ENCODE data around the gene CIAO3.

Gene CIAO3

DNA sequence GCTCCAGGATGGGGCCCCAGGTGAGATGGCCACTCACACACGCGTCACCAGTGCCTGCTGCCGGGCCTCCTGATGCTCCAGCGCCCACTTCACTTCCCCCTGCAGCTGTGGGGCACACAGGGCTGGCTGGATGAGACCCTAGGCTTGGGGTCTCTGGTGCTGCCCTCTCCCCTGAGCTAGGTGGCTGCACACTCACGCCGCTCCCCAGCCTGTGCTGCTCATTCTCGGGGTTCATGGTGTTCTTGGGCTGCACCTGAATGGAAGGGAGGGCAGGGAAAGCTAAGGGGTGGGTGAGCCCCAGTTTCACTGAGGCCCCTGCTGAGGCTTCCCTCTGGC is 15.8 kb downstream of the CIAO3 start:
- DNase-seq (ENCODE audit: extremely low read depth, insufficient read length) = no peak
- Histone ChIP-seq H3K36me3 (ENCODE audit: control insufficient read depth, insufficient read depth, low read length) (peaks cover 4% of the 10 kb centered on the region), H3K4me3 (replicated peaks; ENCODE audit: low read depth, low read length) (no peak overlapping the region), H3K27me3 (replicated peaks; ENCODE audit: control insufficient read depth, insufficient read depth, low read length) (no peaks in the 10 kb centered on the region)
- TF ChIP-seq, protein P1, sequence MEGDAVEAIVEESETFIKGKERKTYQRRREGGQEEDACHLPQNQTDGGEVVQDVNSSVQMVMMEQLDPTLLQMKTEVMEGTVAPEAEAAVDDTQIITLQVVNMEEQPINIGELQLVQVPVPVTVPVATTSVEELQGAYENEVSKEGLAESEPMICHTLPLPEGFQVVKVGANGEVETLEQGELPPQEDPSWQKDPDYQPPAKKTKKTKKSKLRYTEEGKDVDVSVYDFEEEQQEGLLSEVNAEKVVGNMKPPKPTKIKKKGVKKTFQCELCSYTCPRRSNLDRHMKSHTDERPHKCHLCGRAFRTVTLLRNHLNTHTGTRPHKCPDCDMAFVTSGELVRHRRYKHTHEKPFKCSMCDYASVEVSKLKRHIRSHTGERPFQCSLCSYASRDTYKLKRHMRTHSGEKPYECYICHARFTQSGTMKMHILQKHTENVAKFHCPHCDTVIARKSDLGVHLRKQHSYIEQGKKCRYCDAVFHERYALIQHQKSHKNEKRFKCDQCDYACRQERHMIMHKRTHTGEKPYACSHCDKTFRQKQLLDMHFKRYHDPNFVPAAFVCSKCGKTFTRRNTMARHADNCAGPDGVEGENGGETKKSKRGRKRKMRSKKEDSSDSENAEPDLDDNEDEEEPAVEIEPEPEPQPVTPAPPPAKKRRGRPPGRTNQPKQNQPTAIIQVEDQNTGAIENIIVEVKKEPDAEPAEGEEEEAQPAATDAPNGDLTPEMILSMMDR (IDR thresholded peaks at IDR 0.05; ENCODE audit: insufficient read depth, low read length, poor library complexity, severe bottlenecking) = no peak

DNA sequence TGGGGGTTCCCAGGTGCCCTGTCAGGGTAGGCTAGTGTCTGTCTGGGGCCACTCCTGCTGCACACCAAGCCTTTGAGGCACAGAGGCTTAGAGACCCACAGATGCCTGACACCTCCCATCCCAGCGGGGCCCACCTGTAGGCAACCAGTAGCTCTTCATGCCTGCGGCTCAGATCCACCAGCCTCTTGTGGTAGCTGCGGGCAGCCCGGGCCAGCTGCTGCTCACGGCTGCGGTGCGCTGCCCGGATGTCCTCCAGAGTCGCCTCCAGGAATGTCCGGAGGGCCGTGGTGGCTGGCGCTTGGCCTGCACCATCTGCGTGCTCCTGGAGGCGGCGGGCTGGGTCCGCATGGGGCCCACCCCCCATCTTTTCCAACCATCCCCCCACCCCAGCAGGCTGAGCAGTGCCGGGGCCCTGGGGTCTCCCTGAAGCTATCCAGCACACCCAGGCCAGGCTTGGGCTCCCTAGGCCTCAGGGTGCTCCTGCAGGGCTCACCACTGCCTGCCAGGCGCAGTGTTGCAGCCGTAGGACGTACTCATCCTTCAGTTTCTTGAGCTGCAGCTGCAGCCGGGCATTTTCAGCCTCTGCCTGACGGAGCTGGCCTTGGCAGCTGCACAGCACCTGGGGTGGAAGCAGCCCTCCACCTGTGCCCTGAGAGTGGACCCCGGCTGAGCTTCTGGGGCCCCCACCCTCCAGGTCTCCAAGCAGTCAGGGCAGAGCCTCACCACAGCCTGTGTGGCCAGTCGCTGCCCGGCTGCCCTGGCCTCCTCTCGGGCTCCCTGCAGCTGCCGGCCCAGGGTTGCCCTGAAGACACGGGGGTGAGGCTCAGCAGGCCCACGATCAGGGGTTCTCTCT is 16.4 kb downstream of the CIAO3 start:
- H3K4me3 ChIP-seq (replicated peaks; ENCODE audit: low read depth, low read length) = no peak overlapping the region
- TF ChIP-seq, protein P1 (IDR thresholded peaks at IDR 0.05; ENCODE audit: insufficient read depth, low read length, poor library complexity, severe bottlenecking) = no peak
- H3K27me3 ChIP-seq (replicated peaks; ENCODE audit: control insufficient read depth, insufficient read depth, low read length) = no peaks in the 10 kb centered on the region
- no peak for DNase-seq (ENCODE audit: extremely low read depth, insufficient read length)
- H3K36me3 ChIP-seq (ENCODE audit: control insufficient read depth, insufficient read depth, low read length) = peaks cover 2% of the 10 kb centered on the region; the same call in 1 of the 2 replicates

DNA sequence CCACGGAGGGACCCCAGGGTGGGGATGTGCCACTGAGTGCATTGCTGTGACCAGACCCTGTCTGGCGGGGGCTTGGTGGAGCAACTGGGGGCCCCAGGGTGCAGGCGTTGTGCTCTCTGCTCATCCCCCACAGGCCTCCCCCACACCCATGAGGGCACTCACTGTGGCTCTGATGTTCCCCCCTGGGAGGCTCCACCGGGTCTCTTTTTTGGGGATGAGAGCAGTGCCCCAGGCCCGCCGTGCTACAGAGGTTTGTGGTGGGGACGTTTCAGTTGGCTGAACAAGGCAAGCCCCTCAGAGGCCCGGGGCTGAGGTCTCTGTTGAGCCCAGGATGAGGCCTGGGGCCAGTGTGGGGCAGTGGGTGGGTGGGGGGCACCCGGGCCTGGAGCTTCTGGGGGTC is 17.1 kb downstream of the CIAO3 start:
- Histone ChIP-seq H3K27me3 (replicated peaks; ENCODE audit: control insufficient read depth, insufficient read depth, low read length) (no peaks in the 10 kb centered on the region), H3K36me3 (ENCODE audit: control insufficient read depth, insufficient read depth, low read length) (peaks cover 2% of the 10 kb centered on the region; the same call in 1 of the 2 replicates), H3K4me3 (replicated peaks; ENCODE audit: low read depth, low read length) (no peak overlapping the region)
- TF ChIP-seq, protein P1 (IDR thresholded peaks at IDR 0.05; ENCODE audit: insufficient read depth, low read length, poor library complexity, severe bottlenecking) = no peak
- no peak for DNase-seq (ENCODE audit: extremely low read depth, insufficient read length)

DNA sequence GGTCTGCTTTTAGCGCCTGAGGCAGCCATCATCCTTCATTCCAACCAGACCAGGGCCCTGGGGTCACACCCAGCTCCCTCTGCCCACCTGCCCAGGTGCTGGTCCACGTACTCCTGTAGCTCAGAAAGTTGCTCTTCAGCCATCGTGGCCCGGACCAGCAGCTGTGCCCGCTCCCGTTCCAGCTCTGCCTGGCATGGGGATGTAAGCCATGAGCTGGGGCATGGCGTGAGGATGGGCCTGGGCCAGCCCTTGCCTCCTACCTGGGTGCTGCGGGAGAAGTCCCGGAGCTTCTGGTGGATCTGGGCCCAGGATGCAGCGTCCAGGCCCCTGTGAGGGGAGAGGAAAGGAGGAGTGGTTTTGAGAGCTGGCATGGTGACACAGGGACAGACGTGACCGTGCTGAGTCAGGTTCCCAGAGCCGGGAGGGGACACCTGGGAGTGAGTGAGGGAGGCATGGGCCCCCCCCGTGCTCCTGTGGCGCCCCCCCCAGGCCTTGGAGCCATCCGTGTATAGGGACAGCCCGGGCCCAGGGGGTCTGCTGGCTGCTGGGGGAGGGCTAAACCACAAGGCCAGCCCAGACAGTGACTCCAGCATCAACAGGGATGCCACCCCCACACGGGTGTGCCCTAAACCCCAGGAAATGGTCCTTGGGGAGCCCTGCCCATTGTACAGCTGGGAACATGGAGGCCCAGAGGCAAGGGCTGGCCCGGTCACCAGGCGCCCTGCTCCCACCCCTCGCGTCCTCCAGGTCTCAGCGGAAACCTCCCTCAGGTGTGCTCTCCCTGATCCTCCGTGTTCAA is 17.8 kb downstream of the CIAO3 start:
- TF ChIP-seq, protein P1 (IDR thresholded peaks at IDR 0.05; ENCODE audit: insufficient read depth, low read length, poor library complexity, severe bottlenecking) = no peak
- Histone ChIP-seq H3K27me3 (replicated peaks; ENCODE audit: control insufficient read depth, insufficient read depth, low read length) (no peaks in the 10 kb centered on the region), H3K4me3 (replicated peaks; ENCODE audit: low read depth, low read length) (no peak overlapping the region), H3K36me3 (ENCODE audit: control insufficient read depth, insufficient read depth, low read length) (peaks cover 2% of the 10 kb centered on the region; the same call in 1 of the 2 replicates)
- DNase-seq (ENCODE audit: extremely low read depth, insufficient read length) = no peak

DNA sequence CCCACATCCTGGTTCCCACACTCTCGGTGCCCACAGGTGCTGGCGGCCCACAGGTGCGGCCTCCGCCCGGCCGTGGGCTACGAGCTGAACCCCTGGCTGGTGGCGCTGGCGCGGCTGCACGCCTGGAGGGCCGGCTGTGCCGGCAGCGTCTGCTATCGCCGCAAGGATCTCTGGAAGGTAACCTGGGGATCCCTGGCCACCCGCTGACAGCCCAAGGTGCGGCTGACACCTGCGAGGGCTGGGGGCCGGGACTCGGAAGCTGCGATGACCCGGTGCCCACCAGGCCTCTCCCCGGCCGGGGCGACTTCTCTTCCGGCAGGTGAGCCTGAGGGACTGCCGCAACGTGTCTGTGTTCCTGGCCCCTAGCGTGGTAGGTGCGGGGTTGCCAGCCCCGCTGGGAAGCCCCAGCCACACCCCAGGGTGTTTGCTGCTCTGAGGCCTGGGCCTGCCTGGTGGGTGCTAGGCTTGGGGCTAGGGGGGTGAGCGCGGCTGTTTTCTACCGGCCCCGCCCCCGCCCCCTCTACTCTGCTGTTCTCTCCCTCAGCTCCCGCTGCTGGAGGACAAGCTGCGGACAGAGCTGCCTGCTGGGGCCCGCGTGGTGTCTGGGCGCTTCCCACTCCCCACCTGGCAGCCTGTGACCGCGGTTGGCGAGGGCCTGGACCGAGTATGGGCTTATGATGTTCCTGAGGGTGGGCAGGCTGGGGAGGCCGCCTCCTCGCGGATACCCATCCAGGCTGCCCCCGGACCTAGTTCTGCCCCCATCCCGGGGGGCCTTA is 18.8 kb downstream of the CIAO3 start:
- TF ChIP-seq, protein P1 (IDR thresholded peaks at IDR 0.05; ENCODE audit: insufficient read depth, low read length, poor library complexity, severe bottlenecking) = no peak
- H3K4me3 ChIP-seq (replicated peaks; ENCODE audit: low read depth, low read length) = peak overlapping the region; percentile 57
- H3K36me3 ChIP-seq (ENCODE audit: control insufficient read depth, insufficient read depth, low read length) = peaks cover 2% of the 10 kb centered on the region; the same call in 1 of the 2 replicates
- H3K27me3 ChIP-seq (replicated peaks; ENCODE audit: control insufficient read depth, insufficient read depth, low read length) = no peaks in the 10 kb centered on the region
- DNase-seq (ENCODE audit: extremely low read depth, insufficient read length) = no peak
